ENCODE measurements around the gene PDCD2. TPM values are rescaled to one million over a fixed set of nuclear protein-coding genes. Genes with fewer than 3 reads are reported as not detected.

Gene PDCD2
- total and polyA plus RNA-seq, 9 of the 15 experiments (the other 6 are each of a cell fraction or from before 2014, with no cell fraction given) = 67.3 to 430 (median 318) TPM

DNA sequence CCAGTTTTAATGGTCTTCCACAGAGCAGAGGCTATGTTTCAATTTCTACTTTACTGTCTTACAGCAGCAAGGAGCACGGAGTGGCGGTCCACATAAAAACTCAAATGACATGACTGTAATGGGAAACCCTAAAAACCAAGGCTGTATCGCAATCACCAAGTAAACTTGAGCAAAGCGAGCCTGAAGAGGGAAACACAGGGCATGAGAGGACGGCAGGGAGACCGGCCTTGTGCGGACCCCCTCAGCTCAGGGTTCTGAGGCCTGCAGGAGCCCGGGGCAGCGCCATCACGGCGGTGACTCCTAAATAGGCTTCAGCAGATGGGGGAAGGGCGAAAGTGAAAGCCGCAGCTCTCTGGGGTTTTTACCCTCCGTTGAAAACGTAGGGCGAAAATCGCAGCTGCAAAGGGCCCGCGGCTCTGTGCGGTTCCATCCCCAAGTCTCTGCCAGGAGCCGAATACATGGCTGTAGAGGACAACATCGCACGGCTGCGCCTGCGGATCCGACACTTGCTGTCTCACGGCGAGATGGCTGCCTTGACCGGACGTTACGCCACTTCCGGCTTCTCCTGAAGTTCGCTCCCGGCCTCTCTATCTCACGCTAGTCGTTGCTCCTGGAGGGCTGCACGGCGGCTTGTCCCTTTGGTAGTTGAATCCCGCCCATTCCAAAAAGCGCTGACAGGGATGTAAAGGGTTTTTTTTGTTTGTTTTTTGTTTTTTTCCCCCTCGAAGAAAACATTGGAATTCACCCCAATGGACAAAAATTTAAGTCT is 31.5 kb downstream of the PDCD2 start, which contains the start of gene PSMB1 (continued):
- TF ChIP-seq CREB1 (IDR thresholded peaks at IDR 0.05) (peak; percentile 89), CREB1 (CRISPR knock-in tag; IDR thresholded peaks at IDR 0.05) (peak; percentile 78), ETV5 (CRISPR knock-in tag; IDR thresholded peaks at IDR 0.05; ENCODE audit: low read depth) (peak; percentile 95), FOXA1 (IDR thresholded peaks at IDR 0.05; ENCODE audit: borderline replicate concordance) (no peak), KDM5B (IDR thresholded peaks at IDR 0.05; ENCODE audit: insufficient replicate concordance, low read depth, low read length) (peak; percentile 89), CBFB (CRISPR knock-in tag; IDR thresholded peaks at IDR 0.05) (peak; percentile 35; the same call in 1 of the 2 replicates), SREBF2 (CRISPR knock-in tag; IDR thresholded peaks at IDR 0.05) (no peak), TGIF2 (CRISPR knock-in tag; IDR thresholded peaks at IDR 0.05) (peak; percentile 52; the same call in 1 of the 2 replicates), TBL1XR1 (IDR thresholded peaks at IDR 0.05; ENCODE audit: low read length in 2 of 2) (peak in 1 of 2 experiments; percentile 83; a peak in 2 of 4 replicates), ZNF175 (CRISPR knock-in tag; IDR thresholded peaks at IDR 0.05; ENCODE audit: low read depth) (no peak), SMARCA4 (IDR thresholded peaks at IDR 0.05) (0 out of 2 replicates have a peak, but pooled peaks have one; percentile 21), ZZZ3 (IDR thresholded peaks at IDR 0.05) (peak; percentile 82; the same call in 1 of the 2 replicates), XRCC5 (IDR thresholded peaks at IDR 0.05; ENCODE audit: low read depth, low read length) (no peak; the same call in 1 of the 2 replicates), ZSCAN32 (CRISPR knock-in tag; IDR thresholded peaks at IDR 0.05) (0 out of 2 replicates have a peak, but pooled peaks have one; percentile 3)
- TF ChIP-seq, protein P1, sequence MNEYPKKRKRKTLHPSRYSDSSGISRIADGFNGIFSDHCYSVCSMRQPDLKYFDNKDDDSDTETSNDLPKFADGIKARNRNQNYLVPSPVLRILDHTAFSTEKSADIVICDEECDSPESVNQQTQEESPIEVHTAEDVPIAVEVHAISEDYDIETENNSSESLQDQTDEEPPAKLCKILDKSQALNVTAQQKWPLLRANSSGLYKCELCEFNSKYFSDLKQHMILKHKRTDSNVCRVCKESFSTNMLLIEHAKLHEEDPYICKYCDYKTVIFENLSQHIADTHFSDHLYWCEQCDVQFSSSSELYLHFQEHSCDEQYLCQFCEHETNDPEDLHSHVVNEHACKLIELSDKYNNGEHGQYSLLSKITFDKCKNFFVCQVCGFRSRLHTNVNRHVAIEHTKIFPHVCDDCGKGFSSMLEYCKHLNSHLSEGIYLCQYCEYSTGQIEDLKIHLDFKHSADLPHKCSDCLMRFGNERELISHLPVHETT (CRISPR knock-in tag; conservative IDR thresholded peaks at IDR 0.05 in 1 of 2, IDR thresholded peaks at IDR 0.05 in 1 of 2) = peak in 1 of 2 experiments; percentile 53; a peak in 2 of 4 replicates
- TF ChIP-seq, protein P2, sequence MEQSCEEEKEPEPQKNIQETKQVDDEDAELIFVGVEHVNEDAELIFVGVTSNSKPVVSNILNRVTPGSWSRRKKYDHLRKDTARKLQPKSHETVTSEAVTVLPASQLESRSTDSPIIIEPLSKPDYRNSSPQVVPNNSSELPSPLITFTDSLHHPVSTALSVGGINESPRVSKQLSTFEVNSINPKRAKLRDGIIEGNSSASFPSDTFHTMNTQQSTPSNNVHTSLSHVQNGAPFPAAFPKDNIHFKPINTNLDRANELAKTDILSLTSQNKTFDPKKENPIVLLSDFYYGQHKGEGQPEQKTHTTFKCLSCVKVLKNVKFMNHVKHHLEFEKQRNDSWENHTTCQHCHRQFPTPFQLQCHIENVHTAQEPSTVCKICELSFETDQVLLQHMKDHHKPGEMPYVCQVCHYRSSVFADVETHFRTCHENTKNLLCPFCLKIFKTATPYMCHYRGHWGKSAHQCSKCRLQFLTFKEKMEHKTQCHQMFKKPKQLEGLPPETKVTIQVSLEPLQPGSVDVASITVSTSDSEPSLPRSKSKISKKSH (CRISPR knock-in tag; IDR thresholded peaks at IDR 0.05) = no peak
- TF ChIP-seq, protein P3, sequence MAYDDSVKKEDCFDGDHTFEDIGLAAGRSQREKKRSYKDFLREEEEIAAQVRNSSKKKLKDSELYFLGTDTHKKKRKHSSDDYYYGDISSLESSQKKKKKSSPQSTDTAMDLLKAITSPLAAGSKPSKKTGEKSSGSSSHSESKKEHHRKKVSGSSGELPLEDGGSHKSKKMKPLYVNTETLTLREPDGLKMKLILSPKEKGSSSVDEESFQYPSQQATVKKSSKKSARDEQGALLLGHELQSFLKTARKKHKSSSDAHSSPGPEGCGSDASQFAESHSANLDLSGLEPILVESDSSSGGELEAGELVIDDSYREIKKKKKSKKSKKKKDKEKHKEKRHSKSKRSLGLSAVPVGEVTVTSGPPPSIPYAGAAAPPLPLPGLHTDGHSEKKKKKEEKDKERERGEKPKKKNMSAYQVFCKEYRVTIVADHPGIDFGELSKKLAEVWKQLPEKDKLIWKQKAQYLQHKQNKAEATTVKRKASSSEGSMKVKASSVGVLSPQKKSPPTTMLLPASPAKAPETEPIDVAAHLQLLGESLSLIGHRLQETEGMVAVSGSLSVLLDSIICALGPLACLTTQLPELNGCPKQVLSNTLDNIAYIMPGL (CRISPR knock-in tag; IDR thresholded peaks at IDR 0.05) = peak; percentile 83; the same call in 1 of the 2 replicates
- TF ChIP-seq, protein P4, sequence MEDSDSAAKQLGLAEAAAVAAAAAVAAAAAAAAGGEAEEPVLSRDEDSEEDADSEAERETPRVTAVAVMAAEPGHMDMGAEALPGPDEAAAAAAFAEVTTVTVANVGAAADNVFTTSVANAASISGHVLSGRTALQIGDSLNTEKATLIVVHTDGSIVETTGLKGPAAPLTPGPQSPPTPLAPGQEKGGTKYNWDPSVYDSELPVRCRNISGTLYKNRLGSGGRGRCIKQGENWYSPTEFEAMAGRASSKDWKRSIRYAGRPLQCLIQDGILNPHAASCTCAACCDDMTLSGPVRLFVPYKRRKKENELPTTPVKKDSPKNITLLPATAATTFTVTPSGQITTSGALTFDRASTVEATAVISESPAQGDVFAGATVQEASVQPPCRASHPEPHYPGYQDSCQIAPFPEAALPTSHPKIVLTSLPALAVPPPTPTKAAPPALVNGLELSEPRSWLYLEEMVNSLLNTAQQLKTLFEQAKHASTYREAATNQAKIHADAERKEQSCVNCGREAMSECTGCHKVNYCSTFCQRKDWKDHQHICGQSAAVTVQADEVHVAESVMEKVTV (CRISPR knock-in tag; IDR thresholded peaks at IDR 0.05) = no peak
- TF ChIP-seq, protein P5, sequence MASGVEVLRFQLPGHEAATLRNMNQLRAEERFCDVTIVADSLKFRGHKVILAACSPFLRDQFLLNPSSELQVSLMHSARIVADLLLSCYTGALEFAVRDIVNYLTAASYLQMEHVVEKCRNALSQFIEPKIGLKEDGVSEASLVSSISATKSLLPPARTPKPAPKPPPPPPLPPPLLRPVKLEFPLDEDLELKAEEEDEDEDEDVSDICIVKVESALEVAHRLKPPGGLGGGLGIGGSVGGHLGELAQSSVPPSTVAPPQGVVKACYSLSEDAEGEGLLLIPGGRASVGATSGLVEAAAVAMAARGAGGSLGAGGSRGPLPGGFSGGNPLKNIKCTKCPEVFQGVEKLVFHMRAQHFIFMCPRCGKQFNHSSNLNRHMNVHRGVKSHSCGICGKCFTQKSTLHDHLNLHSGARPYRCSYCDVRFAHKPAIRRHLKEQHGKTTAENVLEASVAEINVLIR (CRISPR knock-in tag; IDR thresholded peaks at IDR 0.05) = peak; percentile 90

Measured in K562 (cell line).